Fibroblast of lung (primary cell): ENCODE results near the gene CWC25. TPM values are rescaled to one million over a fixed set of nuclear protein-coding genes. Genes with fewer than 3 reads are reported as not detected.

Source experiments
- DNase-seq, 2 donors: peaks; one replicate each; pipeline versions ENCODE4 v3.0.0 to v3.0.0-alpha.2; 2010; ENCODE audit warnings: low read depth in 2 of 2
- H2AFZ ChIP-seq: 2 replicates; pipeline ENCODE4 v1.5.1; 2012; ENCODE audit warnings: low read length, control low read depth, inconsistent platforms
- H3K27ac ChIP-seq: 2 replicates; pipeline ENCODE4 v1.5.1; 2011; ENCODE audit warnings: low read length, control low read depth; ENCODE audit not compliant: insufficient read depth
- H3K27me3 ChIP-seq: 2 replicates; pipeline ENCODE4 v1.5.1; 2011; ENCODE audit warnings: mild to moderate bottlenecking, low read length; ENCODE audit not compliant: control insufficient read depth, insufficient read depth
- H3K36me3 ChIP-seq: 2 replicates; pipeline ENCODE4 v1.5.1; 2011; ENCODE audit warnings: low read length; ENCODE audit not compliant: control insufficient read depth, insufficient read depth
- H3K4me1 ChIP-seq: 2 replicates; pipeline ENCODE4 v1.5.1; 2011; ENCODE audit warnings: low read length; ENCODE audit not compliant: control insufficient read depth, insufficient read depth; ENCODE audit errors: extremely low read depth
- H3K4me2 ChIP-seq: 2 replicates; pipeline ENCODE4 v1.5.1; 2011; ENCODE audit warnings: low read length, control low read depth; ENCODE audit not compliant: insufficient read depth; ENCODE audit errors: extremely low read depth
- H3K4me3 ChIP-seq, 4 experiments: fragments of 200-600 bp in 1 of 4; sonication (generic) in 1 of 4; replicated peaks in 1 of 4; 2 replicates each; pipeline ENCODE4 v1.5.1; 2011 to 2016; ENCODE audit warnings: low read length in 4 of 4, low read depth in 3 of 4, mild to moderate bottlenecking in 3 of 4, control low read depth in 2 of 4, inconsistent platforms in 1 of 4, mixed read lengths in 1 of 4; ENCODE audit not compliant: insufficient read depth in 1 of 4; ENCODE audit errors: control extremely low read depth in 1 of 4
- H3K79me2 ChIP-seq: 2 replicates; pipeline ENCODE4 v1.5.1; 2012; ENCODE audit warnings: mild to moderate bottlenecking, low read length, inconsistent platforms; ENCODE audit not compliant: control insufficient read depth, insufficient read depth
- H3K9ac ChIP-seq: 2 replicates; pipeline ENCODE4 v1.5.1; 2011; ENCODE audit warnings: mild to moderate bottlenecking, low read length, control low read depth; ENCODE audit not compliant: insufficient read depth
- H3K9me3 ChIP-seq: 2 replicates; pipeline ENCODE4 v1.5.1; 2012; ENCODE audit warnings: low read depth, low read length; ENCODE audit not compliant: control insufficient read depth, insufficient read depth
- H4K20me1 ChIP-seq: 2 replicates; pipeline ENCODE4 v1.5.1; 2011; ENCODE audit warnings: low read length; ENCODE audit not compliant: control insufficient read depth, insufficient read depth; ENCODE audit errors: extremely low read depth
- CTCF ChIP-seq, 2 donors: IDR thresholded peaks in 1 of 2; conservative IDR thresholded peaks in 1 of 2; 1 replicate in 1 of 2; 2 replicates in 1 of 2; pipeline ENCODE4 v1.5.1; 2011 to 2012; ENCODE audit warnings: low read length in 2 of 2, control low read depth in 1 of 2, inconsistent platforms in 1 of 2, low read depth in 1 of 2, mild to moderate bottlenecking in 1 of 2
- EZH2 ChIP-seq: IDR thresholded peaks from 2 replicates; pipeline ENCODE4 v1.5.1; 2012; ENCODE audit warnings: low read length, control low read depth, mild to moderate bottlenecking; ENCODE audit errors: missing control alignments
- polyA plus RNA-seq, 2 donors: library from polyadenylated mRNA; depleted of rRNA in 1 of 2; stranded (reverse) in 1 of 2; unstranded in 1 of 2; fragments of >200 nt; gene quantifications; 2 replicates each; pipeline ENCODE4 v1.2.1, GENCODE V29; 2011 to 2012; ENCODE audit warnings: missing spikeins in 1 of 2
- total RNA-seq: library from RNA; depleted of rRNA; stranded (reverse); fragments of >200 nt; gene quantifications from 2 replicates; pipeline ENCODE4 v1.2.1, GENCODE V29; 2014

Gene CWC25
- total and polyA plus RNA-seq, 2 donors (not counting 1 experiment from before 2014, with no cell fraction given) = 10.9 to 14.4 TPM

- DNase-seq = peak; percentile 54 to 60
- peaks cover 10% of the 10 kb centered on the region for H3K36me3 ChIP-seq
Observed at GRCh38 chr17:38870259-38871165, 45.4 kb upstream of the CWC25 start.

GRCh38 chr17:38869526-38870258, 44.6 kb upstream of the CWC25 start, which contains the start of gene LASP1:
Gene LASP1 (plus strand): TSS chr17:38870058. CDS start chr17:38870190, 132 bp downstream.
- Histone ChIP-seq H3K9ac (peak within 1 kb of the TSS; percentile 85), H4K20me1 (peaks cover 4% of the 10 kb centered on the region), H2AFZ (peak within 1 kb of the TSS; percentile 51), H3K79me2 (peaks cover 47% of the 10 kb centered on the region), H3K27ac (peak within 1 kb of the TSS; percentile 86), H3K36me3 (peaks cover 10% of the 10 kb centered on the region), H3K4me1 (peaks cover 32% of the 10 kb centered on the region), H3K4me2 (peak within 1 kb of the TSS; percentile 99), H3K27me3 (no peaks in the 10 kb centered on the region), H3K4me3 (peak within 1 kb of the TSS; percentile 86 to 99 (median 96)), H3K9me3 (no peaks in the 10 kb centered on the region)
- no peak for TF ChIP-seq EZH2
- TF ChIP-seq CTCF (conservative IDR thresholded peaks at IDR 0.05 in 1 of 2, IDR thresholded peaks at IDR 0.05 in 1 of 2; ENCODE audit: low read depth in 1 of 2, low read length in 2 of 2) = no peak
- DNase-seq = peak; percentile 86

More at GRCh38 chr17:38870259-38871165, 45.4 kb upstream of the CWC25 start:
- H3K27ac ChIP-seq = peak overlapping the region; percentile 86
- H3K4me1 ChIP-seq = peaks cover 33% of the 10 kb centered on the region
- H3K4me2 ChIP-seq = peak overlapping the region; percentile 99
- H3K9ac ChIP-seq = peak overlapping the region; percentile 85
- TF ChIP-seq CTCF (conservative IDR thresholded peaks at IDR 0.05 in 1 of 2, IDR thresholded peaks at IDR 0.05 in 1 of 2; ENCODE audit: low read depth in 1 of 2, low read length in 2 of 2) (no peak), EZH2 (no peak)
- no peaks in the 10 kb centered on the region for H3K9me3 ChIP-seq
- H3K27me3 ChIP-seq = no peaks in the 10 kb centered on the region
- peak overlapping the region; percentile 86 to 99 (median 96) for H3K4me3 ChIP-seq
- H2AFZ ChIP-seq = no peak overlapping the region
- H4K20me1 ChIP-seq = peaks cover 5% of the 10 kb centered on the region
- H3K79me2 ChIP-seq = peaks cover 55% of the 10 kb centered on the region
